Measurements from ENCODE around the gene MADCAM1. TPM values are rescaled to one million over a fixed set of nuclear protein-coding genes. Genes with fewer than 3 reads are reported as not detected.
A peak's percentile ranks its signal among the peaks of the same experiment; 100 is the strongest.

Gene MADCAM1
- total and polyA plus RNA-seq, 7 experiments from 2014 or later: 0.12 to 1.8 (median 0.61) TPM; not detected in 2

- Mint-ChIP-seq H3K36me3 (peaks cover 0 to 8% (median 0%) of the 10 kb centered on the region in 5 donors), H3K27me3 (peaks cover 6 to 23% (median 8%) of the 10 kb centered on the region in 5 donors), H3K4me3 (peak overlapping the region in 3 of 10 donors; percentile 15 to 70 (median 29)), H3K27ac (no peak overlapping the region), H3K9me3 (no peaks in the 10 kb centered on the region), H3K4me1 (peaks cover 4 to 11% (median 9%) of the 10 kb centered on the region in 7 donors)
- Histone ChIP-seq H3K27ac (ENCODE audit: low read depth, low read length) (no peak overlapping the region), H3K36me3 (ENCODE audit: control insufficient read depth in 2 of 3, insufficient read depth in 3 of 3, low read length in 3 of 3) (no peaks in the 10 kb centered on the region), H3K4me1 (ENCODE audit: control insufficient read depth in 2 of 2, insufficient read depth in 2 of 2, low read length in 2 of 2) (peaks cover 0 to 8% of the 10 kb centered on the region in 2 donors), H3K9me3 (ENCODE audit: control insufficient read depth in 2 of 3, low read length in 3 of 3) (no peaks in the 10 kb centered on the region), H3K4me3 (ENCODE audit: low read length) (no peak overlapping the region), H3K27me3 (ENCODE audit: control insufficient read depth in 2 of 2, insufficient read depth in 2 of 2, low read length in 2 of 2) (peaks cover 0 to 6% of the 10 kb centered on the region in 2 donors)
- intact Hi-C loops (cut with micrococcal nuclease): no loop called here
- CTCF ChIA-PET: no interaction called here
- no peak for DNase-seq
- ATAC-seq: no peak
- POLR2A ChIA-PET: interaction anchor here (1.0 to 1.2 kb wide), 2 partner anchors 9 to 13 kb away, joined by 4 to 5 read pairs; no protein-coding TSS in a partner anchor
Measured at GRCh38 chr19:497869-498510, 1.7 kb downstream of the MADCAM1 start.

- ATAC-seq: no peak
- Mint-ChIP-seq H3K4me1 (peaks cover 4 to 11% (median 10%) of the 10 kb centered on the region in 7 donors), H3K27me3 (peaks cover 6 to 23% (median 8%) of the 10 kb centered on the region in 5 donors), H3K9me3 (no peaks in the 10 kb centered on the region), H3K4me3 (peak overlapping the region in 2 of 10 donors; percentile 15 to 70), H3K36me3 (peaks cover 0 to 7% (median 0%) of the 10 kb centered on the region in 5 donors), H3K27ac (no peak overlapping the region)
- no peak overlapping the region for H3K27ac ChIP-seq (ENCODE audit: low read depth, low read length)
- intact Hi-C loops (cut with micrococcal nuclease): no loop called here
- ChIA-PET POLR2A (interaction anchor here (1.0 to 1.2 kb wide), 2 partner anchors 10 to 13 kb away, joined by 4 to 5 read pairs; no protein-coding TSS in a partner anchor), CTCF (no interaction called here)
- peaks cover 0 to 8% of the 10 kb centered on the region in 2 donors for H3K4me1 ChIP-seq (ENCODE audit: control insufficient read depth in 2 of 2, insufficient read depth in 2 of 2, low read length in 2 of 2)
- no peaks in the 10 kb centered on the region for H3K9me3 ChIP-seq (ENCODE audit: control insufficient read depth in 2 of 3, low read length in 3 of 3)
- no peaks in the 10 kb centered on the region for H3K36me3 ChIP-seq (ENCODE audit: control insufficient read depth in 2 of 3, insufficient read depth in 3 of 3, low read length in 3 of 3)
- H3K27me3 ChIP-seq (ENCODE audit: control insufficient read depth in 2 of 2, insufficient read depth in 2 of 2, low read length in 2 of 2): peaks cover 0 to 6% of the 10 kb centered on the region in 2 donors
- no peak for DNase-seq
- H3K4me3 ChIP-seq (ENCODE audit: low read length): no peak overlapping the region
Measured at GRCh38 chr19:498511-498891, 2.2 kb downstream of the MADCAM1 start.

- peaks cover 0 to 6% of the 10 kb centered on the region in 2 donors for H3K27me3 ChIP-seq (ENCODE audit: control insufficient read depth in 2 of 2, insufficient read depth in 2 of 2, low read length in 2 of 2)
- ChIA-PET CTCF (no interaction called here), POLR2A (no interaction called here)
- H3K9me3 ChIP-seq (ENCODE audit: control insufficient read depth in 2 of 3, low read length in 3 of 3): no peaks in the 10 kb centered on the region
- H3K27me3 Mint-ChIP-seq: peaks cover 6 to 23% (median 8%) of the 10 kb centered on the region in 5 donors
- H3K4me1 Mint-ChIP-seq: peaks cover 0 to 8% (median 6%) of the 10 kb centered on the region in 7 donors
- peak overlapping the region in 1 of 9 donors; percentile 65 for H3K27ac Mint-ChIP-seq
- H3K36me3 Mint-ChIP-seq: peaks cover 0 to 3% (median 0%) of the 10 kb centered on the region in 5 donors
- H3K4me1 ChIP-seq (ENCODE audit: control insufficient read depth in 2 of 2, insufficient read depth in 2 of 2, low read length in 2 of 2): peaks cover 0 to 8% of the 10 kb centered on the region in 2 donors
- intact Hi-C loops (cut with micrococcal nuclease): no loop called here
- no peak overlapping the region for H3K4me3 ChIP-seq (ENCODE audit: low read length)
- ATAC-seq: no peak
- no peaks in the 10 kb centered on the region for H3K9me3 Mint-ChIP-seq
- DNase-seq: no peak
- H3K36me3 ChIP-seq (ENCODE audit: control insufficient read depth in 2 of 3, insufficient read depth in 3 of 3, low read length in 3 of 3): no peaks in the 10 kb centered on the region
- no peak overlapping the region for H3K27ac ChIP-seq (ENCODE audit: low read depth, low read length)
- H3K4me3 Mint-ChIP-seq: peak overlapping the region in 4 of 10 donors; percentile 26 to 66 (median 39)
Measured at GRCh38 chr19:498977-499623, 2.8 kb downstream of the MADCAM1 start.

- no peak for DNase-seq
- ChIA-PET POLR2A (interaction anchor here (0.6 kb wide), 1 partner anchor 9 kb away, joined by 5 read pairs; no protein-coding TSS in a partner anchor), CTCF (no interaction called here)
- H3K27me3 ChIP-seq (ENCODE audit: control insufficient read depth in 2 of 2, insufficient read depth in 2 of 2, low read length in 2 of 2): peaks cover 0 to 6% of the 10 kb centered on the region in 2 donors
- intact Hi-C loops (cut with micrococcal nuclease): no loop called here
- no peak for ATAC-seq
- Mint-ChIP-seq H3K27me3 (peaks cover 6 to 14% (median 8%) of the 10 kb centered on the region in 5 donors), H3K4me1 (peaks cover 0 to 16% (median 10%) of the 10 kb centered on the region in 7 donors), H3K4me3 (no peak overlapping the region), H3K36me3 (peaks cover 0 to 3% (median 0%) of the 10 kb centered on the region in 5 donors), H3K27ac (no peak overlapping the region), H3K9me3 (no peaks in the 10 kb centered on the region)
- H3K4me1 ChIP-seq (ENCODE audit: control insufficient read depth in 2 of 2, insufficient read depth in 2 of 2, low read length in 2 of 2): peaks cover 4 to 12% of the 10 kb centered on the region in 2 donors
- H3K4me3 ChIP-seq (ENCODE audit: low read length): no peak overlapping the region
- no peaks in the 10 kb centered on the region for H3K36me3 ChIP-seq (ENCODE audit: control insufficient read depth in 2 of 3, insufficient read depth in 3 of 3, low read length in 3 of 3)
- no peaks in the 10 kb centered on the region for H3K9me3 ChIP-seq (ENCODE audit: control insufficient read depth in 2 of 3, low read length in 3 of 3)
- no peak overlapping the region for H3K27ac ChIP-seq (ENCODE audit: low read depth, low read length)
Measured at GRCh38 chr19:501646-502045, 5.4 kb downstream of the MADCAM1 start.

GRCh38 chr19:504616-505015 lies 8.3 kb downstream of the MADCAM1 start:
- ChIA-PET POLR2A (interaction anchor here (0.9 to 1.6 kb wide), 3 partner anchors 9 to 28 kb away, joined by 3 to 5 read pairs (median 3); partner anchors contain the start of gene MADCAM1), CTCF (no interaction called here)
- Mint-ChIP-seq H3K36me3 (peaks cover 0 to 9% (median 0%) of the 10 kb centered on the region in 5 donors), H3K9me3 (peaks cover 0 to 2% (median 0%) of the 10 kb centered on the region in 11 donors), H3K4me3 (no peak overlapping the region), H3K27me3 (peaks cover 0 to 1% (median 0%) of the 10 kb centered on the region in 5 donors), H3K4me1 (peaks cover 13 to 31% (median 30%) of the 10 kb centered on the region in 7 donors), H3K27ac (peak overlapping the region in 1 of 9 donors; percentile 98)
- no peaks in the 10 kb centered on the region for H3K9me3 ChIP-seq (ENCODE audit: control insufficient read depth in 2 of 3, low read length in 3 of 3)
- no peaks in the 10 kb centered on the region for H3K27me3 ChIP-seq (ENCODE audit: control insufficient read depth in 2 of 2, insufficient read depth in 2 of 2, low read length in 2 of 2)
- peaks cover 17 to 23% of the 10 kb centered on the region in 2 donors for H3K4me1 ChIP-seq (ENCODE audit: control insufficient read depth in 2 of 2, insufficient read depth in 2 of 2, low read length in 2 of 2)
- intact Hi-C loops (cut with micrococcal nuclease): no loop called here
- peaks cover 0 to 6% (median 0%) of the 10 kb centered on the region in 3 experiments for H3K36me3 ChIP-seq (ENCODE audit: control insufficient read depth in 2 of 3, insufficient read depth in 3 of 3, low read length in 3 of 3)
- H3K27ac ChIP-seq (ENCODE audit: low read depth, low read length): no peak overlapping the region
- ATAC-seq (no peak), DNase-seq (no peak)
- no peak overlapping the region for H3K4me3 ChIP-seq (ENCODE audit: low read length)
